HG03159 (cell line): ENCODE measurements around the gene FZD7.

ENCODE experiments used
- ATAC-seq: cut with Tn5 transposase; IDR thresholded peaks from one replicate; pipeline ENCODE4 v1.9.1; 2021; ENCODE audit warnings: mild to moderate bottlenecking, moderate library complexity; ENCODE audit not compliant: unreplicated experiment

The FZD7 gene

DNA sequence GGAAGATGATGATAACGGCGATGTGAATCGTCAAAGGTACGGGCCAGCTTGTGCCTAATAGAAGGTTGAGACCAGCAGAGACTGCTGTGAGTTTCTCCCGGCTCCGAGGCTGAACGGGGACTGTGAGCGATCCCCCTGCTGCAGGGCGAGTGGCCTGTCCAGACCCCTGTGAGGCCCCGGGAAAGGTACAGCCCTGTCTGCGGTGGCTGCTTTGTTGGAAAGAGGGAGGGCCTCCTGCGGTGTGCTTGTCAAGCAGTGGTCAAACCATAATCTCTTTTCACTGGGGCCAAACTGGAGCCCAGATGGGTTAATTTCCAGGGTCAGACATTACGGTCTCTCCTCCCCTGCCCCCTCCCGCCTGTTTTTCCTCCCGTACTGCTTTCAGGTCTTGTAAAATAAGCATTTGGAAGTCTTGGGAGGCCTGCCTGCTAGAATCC, 3.0 kb downstream of the FZD7 start:
- no peak for ATAC-seq

DNA sequence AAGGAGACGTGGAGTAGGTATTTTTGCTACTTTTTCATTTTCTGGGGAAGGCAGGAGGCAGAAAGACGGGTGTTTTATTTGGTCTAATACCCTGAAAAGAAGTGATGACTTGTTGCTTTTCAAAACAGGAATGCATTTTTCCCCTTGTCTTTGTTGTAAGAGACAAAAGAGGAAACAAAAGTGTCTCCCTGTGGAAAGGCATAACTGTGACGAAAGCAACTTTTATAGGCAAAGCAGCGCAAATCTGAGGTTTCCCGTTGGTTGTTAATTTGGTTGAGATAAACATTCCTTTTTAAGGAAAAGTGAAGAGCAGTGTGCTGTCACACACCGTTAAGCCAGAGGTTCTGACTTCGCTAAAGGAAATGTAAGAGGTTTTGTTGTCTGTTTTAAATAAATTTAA, 3.4 kb downstream of the FZD7 start:
- ATAC-seq, result no peak

DNA sequence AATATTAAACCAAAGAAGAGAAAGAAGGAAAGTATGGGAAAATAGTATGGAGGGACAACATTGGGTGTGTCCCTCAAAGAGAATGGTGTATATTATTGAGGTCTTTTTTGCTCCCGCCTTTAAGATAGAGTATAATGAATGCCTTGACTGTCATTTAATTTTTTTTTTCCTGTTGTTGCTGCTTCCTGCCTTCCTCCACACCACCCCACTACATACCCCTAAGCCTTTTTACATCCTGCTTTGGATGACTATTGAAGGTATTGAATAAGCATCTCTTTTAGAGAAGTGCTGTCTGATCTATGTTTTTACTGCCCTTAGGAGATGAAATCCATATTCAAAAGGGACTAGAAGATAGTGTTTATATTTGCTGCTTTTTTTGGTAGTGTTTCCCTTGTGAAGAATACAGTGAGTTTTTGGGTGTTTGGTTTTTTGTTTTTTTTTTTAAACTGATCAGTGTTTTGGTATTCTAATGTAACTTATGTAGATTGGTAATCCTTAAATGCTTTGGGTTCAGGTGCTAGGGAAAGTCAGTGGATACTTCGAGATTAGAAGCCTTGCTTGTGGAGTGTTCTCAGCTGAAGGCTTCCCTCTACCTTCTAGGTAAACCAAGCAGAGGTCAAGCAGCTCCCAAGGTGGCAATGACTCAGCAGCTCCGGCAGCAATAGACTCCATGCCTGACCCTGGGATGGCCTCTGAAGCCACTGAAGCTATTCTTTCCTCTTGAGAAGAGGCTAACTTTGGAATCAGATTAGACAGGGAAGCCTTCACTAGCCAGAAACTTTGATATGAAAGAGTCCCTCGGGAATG, 5.0 kb downstream of the FZD7 start:
- no peak for ATAC-seq

DNA sequence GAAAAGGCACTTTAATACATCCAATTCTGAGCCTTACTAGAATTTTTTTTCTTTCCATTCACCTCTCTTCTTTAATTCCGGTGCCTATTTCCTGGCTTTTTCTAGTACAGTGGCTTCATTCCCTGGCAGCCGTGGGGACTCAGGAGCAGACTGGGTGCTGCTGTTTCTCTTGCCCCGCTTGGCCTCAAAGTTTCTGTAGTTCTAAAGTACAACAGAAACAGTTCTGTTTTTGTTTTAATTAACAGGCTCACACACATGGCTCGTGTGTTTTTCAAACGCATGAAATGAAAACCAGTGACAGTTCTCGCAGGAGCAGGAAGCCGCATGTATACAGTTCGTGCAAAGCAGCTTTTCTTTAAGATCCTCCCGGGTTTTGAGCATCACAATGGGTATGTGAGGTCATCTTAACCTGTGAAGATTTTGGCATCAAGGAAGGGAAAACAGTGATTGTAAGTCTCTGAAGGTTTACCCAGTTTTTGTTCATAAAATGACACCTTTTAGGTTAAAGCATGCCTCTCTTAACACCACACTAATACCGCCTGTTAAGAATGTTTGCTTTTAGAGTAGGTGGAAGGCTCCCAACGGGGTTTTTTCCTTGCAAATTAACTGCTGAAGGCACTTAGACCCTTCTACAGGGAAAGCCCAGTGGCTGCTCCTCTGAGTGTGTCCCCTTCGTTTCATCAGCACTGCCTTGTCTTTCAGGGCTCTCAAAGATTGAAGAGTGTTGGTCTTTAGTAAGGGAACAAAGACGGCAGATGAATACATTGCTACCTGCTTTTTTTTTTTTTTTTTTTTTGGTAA, 5.8 kb downstream of the FZD7 start:
- ATAC-seq, result no peak

DNA sequence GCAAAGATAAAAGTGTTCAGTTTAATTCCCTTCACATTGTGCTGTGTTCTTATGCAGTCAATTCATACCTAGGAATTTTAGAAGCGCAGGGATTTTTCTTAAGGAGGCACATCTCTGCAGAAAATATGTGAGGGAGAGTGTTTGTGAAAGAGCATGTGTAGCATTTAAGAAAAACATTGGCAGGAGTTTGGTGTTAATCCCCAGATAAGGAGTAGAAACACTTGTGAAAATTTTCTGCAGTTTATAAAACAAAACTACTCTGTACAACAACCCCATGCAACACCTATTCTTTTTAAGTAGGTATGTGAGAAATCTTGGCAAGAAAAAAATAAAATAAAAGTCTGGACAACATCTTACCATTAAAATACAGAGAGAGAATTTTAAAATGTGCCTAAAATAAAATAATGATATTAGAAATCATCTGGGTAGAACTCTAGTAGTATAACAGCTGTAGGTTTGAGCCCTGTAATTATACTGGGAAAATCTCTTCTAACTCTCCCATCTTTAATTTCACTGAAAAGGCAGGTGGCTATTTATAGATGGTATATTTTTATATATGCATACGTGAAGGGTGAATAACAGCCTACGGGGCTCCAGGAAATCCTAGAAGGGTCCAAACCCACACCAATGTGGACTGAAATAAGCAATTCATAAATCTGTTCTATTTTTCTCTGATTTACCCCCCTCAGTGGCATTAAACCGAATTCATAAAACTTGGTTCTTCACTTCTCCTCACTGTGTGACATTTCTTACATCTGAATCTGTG, 6.6 kb downstream of the FZD7 start:
- no peak for ATAC-seq

- ATAC-seq, result no peak
Measured at GRCh38 chr2:202042444-202042843, 8.8 kb downstream of the FZD7 start.

DNA sequence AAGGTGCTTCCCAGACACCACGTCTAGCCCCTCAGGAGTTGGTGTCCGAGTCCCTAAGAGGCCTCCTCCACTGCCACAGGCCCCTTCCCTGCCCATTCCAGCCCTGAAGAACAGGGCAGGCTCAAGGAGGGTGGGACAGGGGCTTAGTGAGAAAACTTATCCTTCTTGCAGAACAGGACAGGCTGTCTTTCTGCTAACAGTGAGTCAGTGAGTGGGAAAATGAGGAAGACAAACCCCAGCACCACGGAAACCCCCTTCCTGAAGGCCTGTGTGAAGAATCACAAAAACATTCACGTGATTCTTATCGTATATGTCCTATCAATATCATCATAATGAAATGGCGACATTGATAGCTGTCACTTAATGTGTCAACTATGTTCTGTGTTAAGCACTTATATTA, 9.8 kb downstream of the FZD7 start:
- ATAC-seq, result no peak

DNA sequence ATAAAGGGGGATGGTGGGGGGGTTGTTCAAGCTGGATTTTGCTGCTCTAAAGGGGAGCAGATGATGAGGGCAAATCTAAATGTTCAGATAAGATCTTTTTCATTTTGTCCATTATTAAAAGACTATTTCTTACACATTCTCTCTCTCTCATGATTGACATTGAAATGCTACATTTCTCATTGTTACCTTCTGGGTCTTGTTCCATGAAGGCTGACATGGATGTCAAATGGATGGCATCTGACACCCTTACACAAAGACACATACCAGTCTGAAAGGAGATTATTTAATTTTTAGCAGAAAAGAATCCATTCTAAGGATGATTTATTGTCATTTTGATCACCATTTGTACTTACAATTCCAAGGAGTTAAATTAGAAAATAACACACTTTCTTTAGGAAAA, 11.1 kb downstream of the FZD7 start:
- ATAC-seq, result no peak

DNA sequence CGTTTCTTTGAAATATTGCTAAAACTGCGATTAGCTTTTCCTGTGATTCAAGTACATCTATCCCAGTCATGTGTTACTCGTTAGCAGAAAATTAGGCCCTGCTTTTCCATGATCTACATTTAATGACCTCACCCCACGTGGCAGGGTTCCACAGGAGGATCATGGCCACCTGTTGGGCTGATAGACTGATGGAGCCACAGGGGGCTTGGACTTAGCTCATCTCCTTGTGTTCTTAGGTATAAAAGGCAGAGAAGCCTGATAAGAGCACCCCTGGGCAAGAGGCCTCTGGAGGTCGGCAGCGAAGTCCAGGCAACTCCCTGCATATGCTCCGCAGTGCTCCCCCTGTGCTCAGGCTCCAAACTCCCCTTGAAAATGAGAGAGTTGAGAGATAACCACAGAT, 12.9 kb downstream of the FZD7 start:
- ATAC-seq, result no peak

GRCh38 chr2:202049092-202049728, 15.6 kb downstream of the FZD7 start:
- no peak for ATAC-seq

DNA sequence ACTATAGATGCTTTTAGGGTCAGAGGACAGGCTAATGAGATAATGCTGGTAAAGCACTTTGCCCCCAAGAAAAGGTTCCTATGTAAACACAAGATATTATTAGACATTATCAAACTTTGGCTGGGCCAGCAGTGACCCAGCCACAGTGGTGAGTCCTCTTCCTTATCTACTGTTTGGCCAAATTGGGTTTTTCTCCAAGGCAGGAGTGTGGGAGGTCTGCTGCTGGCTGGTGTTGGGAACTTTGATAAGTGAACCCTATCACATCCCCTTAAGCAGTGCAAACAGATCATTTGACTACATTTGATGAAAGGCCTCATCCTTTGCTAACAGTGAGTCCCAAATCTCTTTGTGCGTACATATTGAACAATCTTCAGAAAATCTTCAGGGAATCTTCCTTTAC, 16.2 kb downstream of the FZD7 start:
- no peak for ATAC-seq

DNA sequence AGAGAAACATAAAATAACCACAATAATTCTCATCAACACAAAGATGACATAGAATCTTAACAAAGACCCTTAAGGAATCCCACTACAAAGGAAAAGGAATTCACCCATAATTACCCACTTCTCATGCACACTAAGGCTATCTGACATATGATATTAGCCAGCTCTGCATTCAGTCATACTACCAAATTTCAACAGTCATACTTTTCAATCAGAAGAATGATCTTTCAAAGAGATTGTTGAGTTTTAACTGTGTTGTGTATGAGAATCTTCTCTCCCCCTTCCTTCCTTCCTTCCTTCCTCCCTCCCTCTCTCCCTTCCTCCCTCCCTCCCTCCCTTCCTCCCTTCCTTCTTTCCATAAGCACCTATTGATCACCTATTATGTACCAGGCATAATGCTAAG, 17.0 kb downstream of the FZD7 start:
- ATAC-seq, result no peak

DNA sequence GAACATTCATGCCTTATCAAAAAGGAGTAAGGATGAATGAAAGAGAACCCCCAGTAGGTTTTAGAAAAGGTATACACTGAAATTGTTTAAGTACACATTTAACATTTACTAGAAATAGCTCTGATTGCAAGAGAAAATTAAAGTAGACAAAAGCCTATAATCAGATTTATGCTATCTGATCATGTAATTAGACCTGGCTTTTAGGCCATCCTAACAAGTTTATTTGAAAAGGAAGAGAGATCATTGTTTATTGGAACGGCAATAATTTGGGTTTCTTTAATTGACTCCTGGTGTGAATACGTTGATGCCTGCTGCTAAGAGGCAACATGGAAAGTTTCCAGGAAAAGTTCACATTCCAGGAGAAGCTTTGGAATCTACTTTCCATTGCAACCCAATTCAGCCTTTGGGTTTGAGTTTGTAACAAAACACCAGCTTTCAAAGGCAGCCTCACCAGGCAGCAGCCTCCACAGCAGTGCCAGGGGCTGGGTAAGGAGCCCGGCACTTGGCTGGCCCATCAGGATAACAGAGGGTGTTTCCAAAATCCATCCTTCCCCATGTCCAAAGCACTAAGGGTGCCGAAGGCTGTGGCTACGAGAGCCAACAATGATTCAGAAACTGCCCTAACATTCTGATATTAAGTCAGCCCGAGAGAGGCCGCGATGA, 18.0 kb downstream of the FZD7 start:
- ATAC-seq, result no peak

DNA sequence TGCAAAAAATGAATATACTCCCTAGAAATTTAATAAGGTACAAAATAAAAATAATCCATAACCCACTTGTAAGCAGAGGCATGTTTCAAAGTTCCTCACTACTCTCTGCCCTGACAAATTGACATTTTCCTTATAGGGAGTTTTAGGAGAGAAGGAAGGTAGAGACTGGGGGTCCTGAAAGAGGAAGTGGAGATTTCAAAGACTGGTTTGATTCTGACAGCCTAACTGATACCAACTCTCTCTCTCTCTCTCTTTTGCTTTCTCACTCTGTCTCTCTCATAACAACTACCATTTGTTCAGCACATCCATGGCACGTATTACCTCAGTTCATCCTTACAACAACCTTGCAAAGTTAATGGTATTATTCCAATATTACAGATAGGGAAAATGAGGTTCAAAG, 18.6 kb downstream of the FZD7 start:
- no peak for ATAC-seq

GRCh38 chr2:202054679-202055078, 21.0 kb downstream of the FZD7 start:
- ATAC-seq, result no peak

GRCh38 chr2:202056611-202057010, 23.0 kb downstream of the FZD7 start:
- ATAC-seq, result no peak

DNA sequence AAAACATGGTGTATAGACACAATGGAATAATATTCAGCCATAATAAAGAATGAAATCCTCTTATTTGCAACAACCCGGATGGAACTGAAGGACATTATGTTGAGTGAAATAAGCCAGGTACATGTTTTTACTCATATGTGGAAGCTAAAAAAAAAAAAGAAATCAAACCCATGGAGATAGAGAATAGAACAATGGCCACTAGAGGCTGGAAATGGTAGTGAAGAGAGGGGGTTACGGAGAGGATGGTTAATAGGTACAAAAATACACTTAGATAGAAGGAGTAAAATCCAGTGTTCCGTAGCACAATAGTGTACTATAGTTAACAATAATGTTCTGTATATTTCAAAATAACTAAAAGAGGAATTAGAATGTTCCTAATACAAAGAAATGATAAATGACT, 26.6 kb downstream of the FZD7 start:
- no peak for ATAC-seq

GRCh38 chr2:202061695-202062094, 28.0 kb downstream of the FZD7 start:
- no peak for ATAC-seq

GRCh38 chr2:202064171-202064880, 30.7 kb downstream of the FZD7 start:
- no peak for ATAC-seq

GRCh38 chr2:202064881-202065230, 31.2 kb downstream of the FZD7 start:
- no peak for ATAC-seq
